ENCODE measurements around the gene TMEM179. TPM values are rescaled to one million over a fixed set of nuclear protein-coding genes. Genes with fewer than 3 reads are reported as not detected.

The TMEM179 gene
- total and polyA plus RNA-seq, 8 donors = 0.73 to 2.0 (median 1.7) TPM; not detected in 1

DNA sequence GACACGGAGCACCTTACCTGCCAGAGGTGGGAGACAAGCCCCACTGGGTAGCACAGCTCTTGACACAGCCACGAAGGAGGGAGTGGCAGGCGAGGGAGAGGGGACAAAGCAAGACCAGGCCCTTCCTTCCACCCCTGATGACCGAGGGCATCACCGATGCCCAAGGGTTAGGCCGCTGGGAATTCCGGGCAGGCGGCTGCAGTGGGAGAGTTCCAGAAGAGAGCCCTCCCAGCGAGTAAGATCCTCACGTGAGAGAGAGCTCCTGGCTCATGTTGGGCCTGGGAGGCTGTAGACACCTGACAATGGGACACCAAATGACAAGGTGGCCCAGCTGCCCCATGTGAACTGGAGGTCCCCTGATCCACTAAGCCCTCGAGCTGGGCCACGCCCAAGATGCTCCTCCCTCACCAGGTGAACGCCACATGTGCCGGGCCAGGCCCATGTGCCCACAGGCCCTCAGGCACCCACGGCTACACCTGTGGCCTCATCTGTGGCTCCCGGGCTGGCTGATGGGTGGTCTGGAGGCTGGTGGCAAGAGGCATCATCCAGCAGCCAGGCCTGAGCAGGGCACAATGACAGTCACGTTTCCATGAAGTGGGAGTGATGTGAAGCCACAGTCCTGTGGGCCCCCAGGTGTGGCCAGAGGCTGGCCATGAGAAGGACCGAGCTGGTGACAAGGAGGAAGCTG lies 57.1 kb downstream of the TMEM179 start:
- Histone ChIP-seq H3K4me1 (no peaks in the 10 kb centered on the region), H3K36me3 (no peaks in the 10 kb centered on the region), H3K27ac (no peak overlapping the region), H3K4me3 (no peak overlapping the region), H3K27me3 (peaks cover 0 to 84% of the 10 kb centered on the region in 2 donors), H3K9me3 (no peaks in the 10 kb centered on the region)
- TF ChIP-seq, protein P1, sequence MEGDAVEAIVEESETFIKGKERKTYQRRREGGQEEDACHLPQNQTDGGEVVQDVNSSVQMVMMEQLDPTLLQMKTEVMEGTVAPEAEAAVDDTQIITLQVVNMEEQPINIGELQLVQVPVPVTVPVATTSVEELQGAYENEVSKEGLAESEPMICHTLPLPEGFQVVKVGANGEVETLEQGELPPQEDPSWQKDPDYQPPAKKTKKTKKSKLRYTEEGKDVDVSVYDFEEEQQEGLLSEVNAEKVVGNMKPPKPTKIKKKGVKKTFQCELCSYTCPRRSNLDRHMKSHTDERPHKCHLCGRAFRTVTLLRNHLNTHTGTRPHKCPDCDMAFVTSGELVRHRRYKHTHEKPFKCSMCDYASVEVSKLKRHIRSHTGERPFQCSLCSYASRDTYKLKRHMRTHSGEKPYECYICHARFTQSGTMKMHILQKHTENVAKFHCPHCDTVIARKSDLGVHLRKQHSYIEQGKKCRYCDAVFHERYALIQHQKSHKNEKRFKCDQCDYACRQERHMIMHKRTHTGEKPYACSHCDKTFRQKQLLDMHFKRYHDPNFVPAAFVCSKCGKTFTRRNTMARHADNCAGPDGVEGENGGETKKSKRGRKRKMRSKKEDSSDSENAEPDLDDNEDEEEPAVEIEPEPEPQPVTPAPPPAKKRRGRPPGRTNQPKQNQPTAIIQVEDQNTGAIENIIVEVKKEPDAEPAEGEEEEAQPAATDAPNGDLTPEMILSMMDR (IDR thresholded peaks at IDR 0.05) = no peak
- DNase-seq (peak in 1 of 4 donors; percentile 25), ATAC-seq (no peak)
- intact Hi-C loops (cut with DNase I) = no loop called here

GRCh38 chr14:104546591-104547309 lies 57.8 kb downstream of the TMEM179 start:
- Histone ChIP-seq H3K36me3 (no peaks in the 10 kb centered on the region), H3K4me3 (no peak overlapping the region), H3K27ac (no peak overlapping the region), H3K9me3 (no peaks in the 10 kb centered on the region), H3K4me1 (no peaks in the 10 kb centered on the region), H3K27me3 (peaks cover 0 to 80% of the 10 kb centered on the region in 2 donors)
- no peak for ATAC-seq
- DNase-seq = no peak
- TF ChIP-seq, protein P1 (IDR thresholded peaks at IDR 0.05) = no peak
- intact Hi-C loops (cut with DNase I) = no loop called here

GRCh38 chr14:104545942-104546501 lies 58.5 kb downstream of the TMEM179 start:
- H3K9me3 ChIP-seq = no peaks in the 10 kb centered on the region
- no peak overlapping the region for H3K27ac ChIP-seq
- H3K4me3 ChIP-seq = no peak overlapping the region
- ATAC-seq (no peak), DNase-seq (peak in 1 of 4 donors; percentile 30)
- no peaks in the 10 kb centered on the region for H3K36me3 ChIP-seq
- peaks cover 0 to 73% of the 10 kb centered on the region in 2 donors for H3K27me3 ChIP-seq
- TF ChIP-seq, protein P1 (IDR thresholded peaks at IDR 0.05) = no peak
- no peaks in the 10 kb centered on the region for H3K4me1 ChIP-seq
- intact Hi-C loops (cut with DNase I) = no loop called here

DNA sequence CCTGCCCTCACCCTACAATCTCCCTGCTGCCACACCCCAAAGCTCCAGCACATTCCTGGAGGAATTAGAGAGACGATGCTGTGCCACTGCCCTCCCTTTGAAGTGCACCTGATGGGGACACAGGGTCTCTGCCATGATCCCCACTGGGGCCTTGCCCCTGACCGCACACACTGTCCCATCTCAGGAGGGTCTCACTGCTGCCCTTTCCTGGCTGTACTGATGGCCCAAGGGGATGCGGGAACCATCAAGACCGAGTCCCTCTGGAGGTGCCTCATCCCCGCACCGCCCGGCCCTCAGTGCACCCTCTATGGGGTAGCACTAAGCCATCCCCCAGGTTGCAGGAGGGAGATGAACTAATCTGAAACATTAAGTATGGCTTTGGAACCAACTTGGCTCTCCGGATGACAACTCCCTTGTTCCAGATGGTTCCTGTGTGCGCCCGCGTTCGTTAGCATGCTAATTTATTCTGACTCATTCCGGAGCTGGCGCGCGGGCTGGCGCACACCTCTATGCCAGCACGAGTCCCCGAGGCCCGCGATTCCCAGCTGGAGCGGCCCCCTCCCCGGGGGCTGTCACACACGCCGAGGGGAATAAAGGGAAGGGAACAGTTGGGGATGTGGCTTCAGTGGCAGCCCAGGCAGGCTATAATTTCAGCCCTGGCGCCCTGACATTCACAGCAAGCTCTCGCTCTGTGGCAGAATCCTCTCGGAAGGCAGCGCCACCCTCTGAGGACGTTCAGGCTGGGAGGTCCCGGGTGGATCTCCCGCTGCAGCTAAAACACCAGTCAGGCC lies 59.2 kb downstream of the TMEM179 start:
- Histone ChIP-seq H3K27ac (no peak overlapping the region), H3K4me3 (no peak overlapping the region), H3K4me1 (no peaks in the 10 kb centered on the region), H3K9me3 (no peaks in the 10 kb centered on the region), H3K36me3 (no peaks in the 10 kb centered on the region), H3K27me3 (peaks cover 0 to 73% of the 10 kb centered on the region in 2 donors)
- ATAC-seq (no peak), DNase-seq (no peak)
- TF ChIP-seq, protein P1 (IDR thresholded peaks at IDR 0.05) = no peak
- intact Hi-C loops (cut with DNase I) = no loop called here
